Mononuclear cell (primary cell): ENCODE data around the gene RNF32. TPM values are rescaled to one million over a fixed set of nuclear protein-coding genes. Genes with fewer than 3 reads are reported as not detected.
"Not testable (repeated sequence)": the region's sequence is repeated elsewhere in the genome, so short reads cannot be mapped to it uniquely, and the experiment has no call there.

Experiments used
- H3K27me3 ChIP-seq: 2 replicates; pipeline ENCODE4 v1.6.0; 2011; ENCODE audit warnings: low read length, control low read depth; ENCODE audit not compliant: insufficient read depth
- H3K4me1 ChIP-seq: 2 replicates; pipeline ENCODE4 v1.5.1; 2011; ENCODE audit warnings: mild to moderate bottlenecking, low read length, control low read depth; ENCODE audit not compliant: insufficient read depth
- H3K4me3 ChIP-seq: 2 replicates; pipeline ENCODE4 v1.5.1; 2011; ENCODE audit warnings: mild to moderate bottlenecking, low read length, moderate library complexity
- H3K9me3 ChIP-seq: 2 replicates; pipeline ENCODE4 v1.5.1; 2011; ENCODE audit warnings: low read depth, mild to moderate bottlenecking, control low read depth, low read length
- total RNA-seq: library from RNA; depleted of rRNA; stranded (reverse); fragments of >200 nt; gene quantifications from one replicate; pipeline ENCODE4 v1.2.3, GENCODE V29; 2012

The RNF32 gene
- total RNA-seq, 1 donor: 0.10 TPM

- Histone ChIP-seq H3K4me1 (no peaks in the 10 kb centered on the region), H3K9me3 (no peaks in the 10 kb centered on the region), H3K4me3 (no peak overlapping the region), H3K27me3 (no peaks in the 10 kb centered on the region)
Measured at GRCh38 chr7:156669035-156669828, 28.7 kb downstream of the RNF32 start.

- Histone ChIP-seq H3K9me3 (no peaks in the 10 kb centered on the region), H3K4me3 (no peak overlapping the region), H3K4me1 (no peaks in the 10 kb centered on the region), H3K27me3 (no peaks in the 10 kb centered on the region)
Measured at GRCh38 chr7:156673454-156673853, 32.9 kb downstream of the RNF32 start.

- Histone ChIP-seq H3K9me3 (no peaks in the 10 kb centered on the region), H3K27me3 (no peaks in the 10 kb centered on the region), H3K4me1 (no peaks in the 10 kb centered on the region), H3K4me3 (no peak overlapping the region)
Measured at GRCh38 chr7:156673902-156674301, 33.3 kb downstream of the RNF32 start.

- Histone ChIP-seq H3K27me3 (no peaks in the 10 kb centered on the region), H3K4me1 (no peaks in the 10 kb centered on the region), H3K4me3 (no peak overlapping the region)
Measured at GRCh38 chr7:156675721-156676120, 35.1 kb downstream of the RNF32 start.

GRCh38 chr7:156676263-156676662 is 35.7 kb downstream of the RNF32 start:
- Histone ChIP-seq H3K4me1 (no peaks in the 10 kb centered on the region), H3K27me3 (no peaks in the 10 kb centered on the region), H3K9me3 (no peaks in the 10 kb centered on the region), H3K4me3 (no peak overlapping the region)

More at GRCh38 chr7:156675721-156676120, 35.1 kb downstream of the RNF32 start:
- H3K9me3 ChIP-seq: no peaks in the 10 kb centered on the region

GRCh38 chr7:156677374-156678054 is 36.9 kb downstream of the RNF32 start:
- H3K27me3 ChIP-seq: no peaks in the 10 kb centered on the region
- no peak overlapping the region for H3K4me3 ChIP-seq
- no peaks in the 10 kb centered on the region for H3K4me1 ChIP-seq
- H3K9me3 ChIP-seq: no peaks in the 10 kb centered on the region

DNA sequence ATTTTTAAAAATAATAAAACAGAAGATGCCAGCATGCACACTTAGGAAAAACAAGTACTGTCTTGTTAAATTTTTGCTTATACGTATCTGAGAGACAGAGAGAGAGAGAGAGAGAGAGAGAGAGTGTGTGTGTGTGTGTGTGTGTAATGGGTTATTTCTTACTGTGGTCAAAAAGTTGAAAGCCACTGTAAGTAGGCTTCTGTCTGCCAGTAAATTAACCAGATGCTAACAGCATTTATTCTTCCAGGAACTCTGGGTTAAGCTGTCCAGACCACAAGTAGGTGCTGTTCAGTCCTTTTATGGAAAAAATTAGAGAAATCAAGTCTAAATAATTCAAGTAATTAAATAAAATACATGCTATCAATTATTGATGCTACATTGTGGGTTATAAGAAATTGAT is 39.7 kb downstream of the RNF32 start:
- no peaks in the 10 kb centered on the region for H3K27me3 ChIP-seq
- no peaks in the 10 kb centered on the region for H3K4me1 ChIP-seq
- no peak overlapping the region for H3K4me3 ChIP-seq
- H3K9me3 ChIP-seq: no peaks in the 10 kb centered on the region

DNA sequence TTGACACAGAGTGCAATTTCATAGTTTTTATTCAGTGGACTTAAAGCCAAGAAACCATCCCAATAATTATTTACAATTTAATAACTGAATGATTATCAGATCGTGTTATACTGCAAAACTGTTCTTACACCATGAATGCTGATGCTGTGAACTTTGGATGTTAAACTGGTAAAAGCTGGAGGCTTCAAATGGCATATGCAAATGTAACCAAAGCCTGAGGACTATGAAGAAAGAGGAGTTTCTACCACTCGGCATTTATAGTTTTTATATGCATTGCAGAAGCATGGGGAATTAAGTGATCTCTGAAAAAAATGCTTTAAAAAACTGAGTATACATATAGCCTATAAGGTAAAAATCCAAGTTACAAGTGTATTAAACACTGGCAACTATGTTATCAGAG is 42.4 kb downstream of the RNF32 start:
- Histone ChIP-seq H3K27me3 (no peaks in the 10 kb centered on the region), H3K9me3 (no peaks in the 10 kb centered on the region), H3K4me1 (no peaks in the 10 kb centered on the region), H3K4me3 (no peak overlapping the region)

DNA sequence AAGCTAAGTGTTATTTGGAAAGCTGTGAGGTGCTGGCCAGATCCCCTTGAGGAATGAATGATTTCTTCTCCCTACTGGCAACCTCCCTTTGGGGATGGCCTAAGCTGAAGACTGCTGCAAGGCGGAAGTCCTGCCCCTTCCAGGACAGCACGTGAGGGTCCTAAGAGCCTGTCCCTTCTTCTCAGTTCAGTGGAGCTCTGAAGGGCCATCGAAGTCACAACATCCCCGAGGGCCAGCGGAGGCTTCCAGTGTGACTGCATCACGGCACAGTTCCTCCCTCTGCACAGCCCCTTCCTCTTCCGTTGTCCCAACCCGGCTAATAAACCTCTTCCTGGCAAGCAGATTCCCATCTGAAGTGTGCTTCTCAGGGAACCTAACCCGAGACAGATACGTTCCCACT is 43.7 kb downstream of the RNF32 start:
- Histone ChIP-seq H3K4me3 (no peak overlapping the region), H3K27me3 (no peaks in the 10 kb centered on the region), H3K9me3 (no peaks in the 10 kb centered on the region), H3K4me1 (no peaks in the 10 kb centered on the region)

- H3K4me1 ChIP-seq: no peaks in the 10 kb centered on the region
- H3K9me3 ChIP-seq: no peaks in the 10 kb centered on the region
- H3K27me3 ChIP-seq: no peaks in the 10 kb centered on the region
- no peak overlapping the region for H3K4me3 ChIP-seq
Measured at GRCh38 chr7:156684661-156685060, 44.1 kb downstream of the RNF32 start.

DNA sequence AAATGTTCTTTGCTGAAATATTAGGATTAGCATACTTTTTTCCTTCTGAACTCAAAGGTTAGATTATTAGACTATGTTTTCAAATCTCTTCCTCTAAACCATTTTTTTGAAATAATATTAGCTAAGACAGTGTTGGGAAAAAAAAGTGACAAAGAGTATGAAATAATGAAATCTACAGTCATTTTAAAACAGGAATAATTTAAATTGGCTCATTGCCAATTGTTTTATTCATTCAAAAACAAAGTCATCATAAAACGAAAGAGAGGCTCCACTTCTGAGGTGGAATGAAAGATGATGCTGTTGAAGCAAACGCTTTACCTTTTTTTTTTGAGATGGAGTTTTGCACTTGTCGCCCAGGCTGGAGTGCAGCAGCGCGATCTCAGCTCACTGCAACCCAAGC is 51.2 kb downstream of the RNF32 start:
- no peaks in the 10 kb centered on the region for H3K4me1 ChIP-seq
- peaks cover 8% of the 10 kb centered on the region for H3K9me3 ChIP-seq
- no peak overlapping the region for H3K4me3 ChIP-seq
- H3K27me3 ChIP-seq: no peaks in the 10 kb centered on the region

GRCh38 chr7:156692849-156693248 is 52.3 kb downstream of the RNF32 start:
- Histone ChIP-seq H3K9me3 (peaks cover 14% of the 10 kb centered on the region), H3K27me3 (no peaks in the 10 kb centered on the region), H3K4me3 (no peak overlapping the region), H3K4me1 (no peaks in the 10 kb centered on the region)

- Histone ChIP-seq H3K27me3 (no peaks in the 10 kb centered on the region), H3K4me1 (no peaks in the 10 kb centered on the region), H3K9me3 (peaks cover 14% of the 10 kb centered on the region), H3K4me3 (no peak overlapping the region)
Measured at GRCh38 chr7:156693627-156694026, 53.1 kb downstream of the RNF32 start.

DNA sequence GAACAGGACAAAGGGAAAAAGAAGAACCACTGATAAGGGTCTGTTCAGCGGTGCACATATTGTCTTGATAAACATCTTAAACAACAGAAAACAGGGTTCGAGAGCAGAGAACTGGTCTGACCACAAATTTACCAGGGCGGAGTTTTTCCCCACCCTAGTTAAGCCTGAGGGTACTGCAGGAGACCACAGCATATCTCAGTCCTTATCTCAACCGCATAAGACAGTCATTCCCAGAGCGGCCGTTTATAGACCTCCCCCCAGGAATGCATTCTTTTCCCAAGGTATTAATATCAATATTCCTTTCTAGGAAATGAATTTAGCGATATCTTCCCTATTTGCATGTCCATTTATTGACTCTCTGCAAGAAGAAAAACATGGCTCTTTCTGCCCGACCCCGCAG is 56.7 kb downstream of the RNF32 start:
- H3K4me3 ChIP-seq, H3K4me1 ChIP-seq, H3K27me3 ChIP-seq: not testable (repeated sequence)
- peaks cover 14% of the 10 kb centered on the region for H3K9me3 ChIP-seq

DNA sequence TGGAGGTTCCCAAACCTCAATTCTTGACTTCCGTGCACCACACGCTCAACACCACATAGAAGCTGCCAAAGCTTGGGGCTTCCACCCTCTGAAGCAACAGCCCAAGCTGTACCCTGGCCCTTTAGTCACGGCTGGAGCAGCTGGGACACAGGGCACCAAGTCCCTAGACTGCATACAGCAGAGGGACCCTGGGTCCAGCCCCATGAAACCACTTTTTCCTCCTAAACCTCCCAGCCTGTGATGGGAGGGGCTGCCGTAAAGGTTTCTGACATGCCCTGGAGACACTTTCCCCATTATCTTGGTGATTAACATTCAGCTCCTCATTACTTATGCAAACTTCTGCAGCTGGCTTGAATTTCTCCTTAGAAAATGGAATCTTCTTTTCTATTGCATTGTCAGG is 57.9 kb downstream of the RNF32 start:
- peaks cover 14% of the 10 kb centered on the region for H3K9me3 ChIP-seq
- not testable (repeated sequence) for H3K4me3 ChIP-seq, H3K4me1 ChIP-seq, H3K27me3 ChIP-seq

- not testable (repeated sequence) for H3K9me3 ChIP-seq, H3K4me3 ChIP-seq, H3K27me3 ChIP-seq, H3K4me1 ChIP-seq
Measured at GRCh38 chr7:156701787-156702186, 61.2 kb downstream of the RNF32 start.
